SK-N-SH (cell line): ENCODE measurements around the gene PRKCH. TPM values are rescaled to one million over a fixed set of nuclear protein-coding genes. Genes with fewer than 3 reads are reported as not detected.

Experiments
- CTCF ChIA-PET: fragments of 300-600, 350-600 bp; formaldehyde crosslinking; extraction: SDS; loops from one replicate; lab custom pipeline; 2021; lab: Yijun Ruan, JAX
- POLR2A ChIA-PET: fragments of 350-600 bp; sonication (Branson Sonifier 250); formaldehyde crosslinking; extraction: SDS; loops from one replicate; lab custom pipeline; 2020; ENCODE audit warnings: antibody characterized with exemption, inconsistent platforms; lab: Yijun Ruan, JAX
- DNase-seq: peaks from one replicate; pipeline ENCODE4 v3.0.0; 2012
- H2AFZ ChIP-seq: fragments of 200-600 bp; sonication (generic); 2 replicates; pipeline ENCODE4 v1.8.1; 2016; ENCODE audit warnings: antibody characterized with exemption, mild to moderate bottlenecking, low read depth
- H3F3A ChIP-seq: fragments of 200-600 bp; sonication (generic); replicated peaks from 2 replicates; pipeline ENCODE3; 2016; ENCODE audit warnings: antibody characterized with exemption, mild to moderate bottlenecking; ENCODE audit not compliant: insufficient read depth
- H3K27ac ChIP-seq, 2 experiments: fragments of 200-500 bp in 1 of 2; fragments of 200-600 bp in 1 of 2; sonication (Bioruptor generic) in 1 of 2; sonication (generic), shearing (Covaris generic) in 1 of 2; 2 replicates each; pipeline versions ENCODE4 v1.5.1 to v1.6.1; 2014 to 2016; ENCODE audit warnings: low read depth in 2 of 2, inconsistent platforms in 1 of 2, low read length in 1 of 2, mild to moderate bottlenecking in 1 of 2, mixed read lengths in 1 of 2
- H3K27me3 ChIP-seq: fragments of 200-600 bp; sonication (generic), shearing (Covaris generic); 2 replicates; pipeline ENCODE4 v1.6.1; 2016; ENCODE audit warnings: mixed run types; ENCODE audit not compliant: insufficient read depth
- H3K36me3 ChIP-seq, 2 experiments: fragments of 200-500 bp in 1 of 2; fragments of 200-600 bp in 1 of 2; sonication (Bioruptor generic) in 1 of 2; sonication (generic) in 1 of 2; replicated peaks in 1 of 2; 2 replicates each; pipeline versions ENCODE3 to v1.5.1; 2014 to 2016; ENCODE audit warnings: low read length in 1 of 2, mild to moderate bottlenecking in 1 of 2; ENCODE audit not compliant: insufficient read depth in 2 of 2, control insufficient read depth in 1 of 2
- H3K4me1 ChIP-seq, 2 experiments: fragments of 200-500 bp in 1 of 2; fragments of 200-600 bp in 1 of 2; sonication (Bioruptor generic) in 1 of 2; sonication (generic), shearing (Covaris generic) in 1 of 2; 2 replicates each; pipeline versions ENCODE4 v1.5.1 to v1.6.1; 2014 to 2016; ENCODE audit warnings: low read depth in 1 of 2, low read length in 1 of 2, mixed run types in 1 of 2; ENCODE audit not compliant: insufficient read depth in 2 of 2, control insufficient read depth in 1 of 2
- H3K4me2 ChIP-seq: fragments of 200-600 bp; sonication (generic), shearing (Covaris generic); 2 replicates; pipeline ENCODE4 v1.6.1; 2017; ENCODE audit warnings: mixed run types
- H3K4me3 ChIP-seq, 2 experiments: fragments of 200-500 bp in 1 of 2; fragments of 200-600 bp in 1 of 2; sonication (Bioruptor generic) in 1 of 2; sonication (generic), shearing (Covaris generic) in 1 of 2; 2 replicates each; pipeline versions ENCODE4 v1.5.1 to v1.8.1; 2014 to 2016; ENCODE audit warnings: low read depth in 2 of 2, inconsistent platforms in 1 of 2, low read length in 1 of 2, mild to moderate bottlenecking in 1 of 2, mixed read lengths in 1 of 2, moderate library complexity in 1 of 2
- H3K79me2 ChIP-seq: fragments of 200-600 bp; sonication (generic); 2 replicates; pipeline ENCODE4 v1.8.1; 2017; ENCODE audit warnings: mild to moderate bottlenecking; ENCODE audit not compliant: insufficient read depth
- H3K9ac ChIP-seq: fragments of 200-600 bp; sonication (generic); 2 replicates; pipeline ENCODE4 v1.6.1; 2017; ENCODE audit warnings: mixed run types
- H3K9me2 ChIP-seq: fragments of 200-600 bp; sonication (generic); 2 replicates; pipeline ENCODE4 v1.6.1; 2017; ENCODE audit warnings: mixed run types
- H3K9me3 ChIP-seq: fragments of 200-600 bp; sonication (generic); 2 replicates; pipeline ENCODE4 v1.6.1; 2017; ENCODE audit warnings: mixed run types, mild to moderate bottlenecking, moderate library complexity
- H4K20me1 ChIP-seq: fragments of 200-600 bp; sonication (generic); 2 replicates; pipeline ENCODE4 v1.6.1; 2017; ENCODE audit warnings: mild to moderate bottlenecking, mixed run types; ENCODE audit not compliant: insufficient read depth
- ELF1 ChIP-seq: IDR thresholded peaks from 2 replicates; pipeline ENCODE4 v1.4.0; 2012
- EP300 ChIP-seq, 2 experiments: IDR thresholded peaks; 2 replicates each; pipeline versions ENCODE4 v1.4.0 to v1.6.1; 2012; ENCODE audit warnings: borderline replicate concordance in 1 of 2, low read depth in 1 of 2, low read length in 1 of 2
- EZH2phosphoT487 ChIP-seq: fragments of 200-600 bp; sonication (generic); IDR thresholded peaks from 2 replicates; pipeline ENCODE4 v1.6.1; 2017; ENCODE audit warnings: low read depth, mixed run types, mild to moderate bottlenecking, antibody characterized with exemption, moderate library complexity, borderline replicate concordance
- FOSL2 ChIP-seq: IDR thresholded peaks from 2 replicates; pipeline ENCODE4 v1.4.0; 2012; ENCODE audit warnings: low read depth, mild to moderate bottlenecking, moderate library complexity, borderline replicate concordance
- FOXM1 ChIP-seq: IDR thresholded peaks from 2 replicates; pipeline ENCODE4 v1.4.0; 2012; ENCODE audit warnings: low read depth, mild to moderate bottlenecking
- GABPA ChIP-seq: IDR thresholded peaks from 2 replicates; pipeline ENCODE4 v1.4.0; 2012; ENCODE audit warnings: low read depth, mild to moderate bottlenecking
- GATA2 ChIP-seq: sonication (generic); formaldehyde crosslinking; IDR thresholded peaks from 2 replicates; pipeline ENCODE4 v1.5.0; 2020; ENCODE audit warnings: mild to moderate bottlenecking, missing genetic modification reagents
- IRF3 ChIP-seq: fragments of 150-350 bp; IDR thresholded peaks from 2 replicates; pipeline ENCODE4 v1.6.1; 2016; ENCODE audit warnings: mild to moderate bottlenecking, low read depth, low read length
- JUND ChIP-seq: IDR thresholded peaks from 2 replicates; pipeline ENCODE4 v1.4.0; 2012
- MAX ChIP-seq: IDR thresholded peaks from 2 replicates; pipeline ENCODE4 v1.4.0; 2012; ENCODE audit warnings: low read depth
- MEF2A ChIP-seq: IDR thresholded peaks from 2 replicates; pipeline ENCODE4 v1.4.0; 2012; ENCODE audit warnings: low read depth, borderline replicate concordance
- MXI1 ChIP-seq: IDR thresholded peaks from 2 replicates; pipeline ENCODE4 v1.6.1; 2012; ENCODE audit warnings: mild to moderate bottlenecking, low read depth, low read length, improper control_type of control experiment
- NFIC ChIP-seq: IDR thresholded peaks from 2 replicates; pipeline ENCODE4 v1.4.0; 2012; ENCODE audit warnings: borderline replicate concordance
- RAD21 ChIP-seq: IDR thresholded peaks from 2 replicates; pipeline ENCODE4 v1.6.1; 2012; ENCODE audit warnings: mild to moderate bottlenecking, low read length
- RCOR1 ChIP-seq: fragments of 150-350 bp; IDR thresholded peaks from 2 replicates; pipeline ENCODE4 v1.6.1; 2017; ENCODE audit warnings: antibody characterized with exemption, low read length
- SIN3A ChIP-seq: IDR thresholded peaks from 2 replicates; pipeline ENCODE4 v1.6.1; 2012; ENCODE audit warnings: low read depth, mild to moderate bottlenecking, low read length, moderate library complexity, borderline replicate concordance
- TEAD4 ChIP-seq: IDR thresholded peaks from 2 replicates; pipeline ENCODE4 v1.4.0; 2012; ENCODE audit warnings: mild to moderate bottlenecking, borderline replicate concordance; ENCODE audit not compliant: insufficient read depth
- USF1 ChIP-seq: IDR thresholded peaks from 2 replicates; pipeline ENCODE4 v1.4.0; 2012; ENCODE audit warnings: low read depth, borderline replicate concordance
- USF2 ChIP-seq: fragments of 150-350 bp; IDR thresholded peaks from 2 replicates; pipeline ENCODE4 v1.6.1; 2017; ENCODE audit warnings: antibody characterized with exemption, low read length, low read depth, borderline replicate concordance
- YY1 ChIP-seq: IDR thresholded peaks from 2 replicates; pipeline ENCODE4 v1.4.0; 2012; ENCODE audit warnings: low read depth, mild to moderate bottlenecking
- WGBS: methylation state at CpG from one replicate; pipeline ENCODE4 v1.1.6; 2017; ENCODE audit warnings: low lambda C conversion rate; 5-methylcytosine and 5-hydroxymethylcytosine counted together
- polyA plus RNA-seq, 3 experiments: library from polyadenylated mRNA; depleted of rRNA; stranded (reverse); fragments of >200 nt; gene quantifications; 2 replicates each; pipeline ENCODE4 v1.2.3, GENCODE V29; 2012

Gene PRKCH
- polyA plus RNA-seq, 1 of the 3 experiments (the other 2 are of a cell fraction) = 4.2 TPM

GRCh38 chr14:61556455-61556854 is 235.1 kb downstream of the PRKCH start:
- Histone ChIP-seq H3K27me3 (no peaks in the 10 kb centered on the region), H4K20me1 (no peaks in the 10 kb centered on the region), H3K4me2 (no peak overlapping the region), H3K9ac (no peak overlapping the region), H3F3A (peaks cover 17% of the 10 kb centered on the region), H2AFZ (no peak overlapping the region), H3K4me3 (no peak overlapping the region), H3K36me3 (no peaks in the 10 kb centered on the region), H3K79me2 (no peaks in the 10 kb centered on the region), H3K27ac (no peak overlapping the region), H3K9me2 (no peaks in the 10 kb centered on the region), H3K4me1 (peaks cover 19 to 33% of the 10 kb centered on the region in 2 experiments), H3K9me3 (no peaks in the 10 kb centered on the region)
- WGBS = 91% methylated on average over 4 of the region's 4 CpGs
- TF ChIP-seq RAD21 = no peak
- no peak for TF ChIP-seq RCOR1
- TF ChIP-seq USF1 = no peak
- TF ChIP-seq NFIC = no peak
- no peak for TF ChIP-seq USF2
- TF ChIP-seq MAX = no peak
- no peak for TF ChIP-seq FOSL2
- TF ChIP-seq IRF3 = no peak
- no peak for TF ChIP-seq GATA2
- no peak for TF ChIP-seq FOXM1
- TF ChIP-seq TEAD4 = no peak
- TF ChIP-seq MEF2A = no peak
- TF ChIP-seq MXI1 = no peak
- TF ChIP-seq GABPA = no peak
- POLR2A ChIA-PET = interaction anchor here (0.7 kb wide), 1 partner anchor 78 kb away, joined by 3 read pairs; no protein-coding TSS in a partner anchor
- CTCF ChIA-PET = no interaction called here
- no peak for DNase-seq

- H3K9me2 ChIP-seq = no peaks in the 10 kb centered on the region
- no peaks in the 10 kb centered on the region for H3K36me3 ChIP-seq
- ChIA-PET POLR2A (interaction anchor here (0.7 kb wide), 1 partner anchor 79 kb away, joined by 3 read pairs; no protein-coding TSS in a partner anchor), CTCF (no interaction called here)
- TF ChIP-seq GATA2 (no peak), RCOR1 (no peak), TEAD4 (no peak), ELF1 (no peak), SIN3A (no peak), IRF3 (no peak), JUND (no peak), EZH2phosphoT487 (no peak), YY1 (no peak), EP300 (IDR thresholded peaks at IDR 0.05; ENCODE audit: borderline replicate concordance in 1 of 2, low read depth in 1 of 2, low read length in 1 of 2) (no peak), FOXM1 (no peak)
- no peak overlapping the region for H3K4me2 ChIP-seq
- no peak overlapping the region for H3K27ac ChIP-seq
- no peaks in the 10 kb centered on the region for H3K9me3 ChIP-seq
- WGBS = 86% methylated on average over 2 of the region's 2 CpGs
- peaks cover 27 to 39% of the 10 kb centered on the region in 2 experiments for H3K4me1 ChIP-seq
- H2AFZ ChIP-seq = no peak overlapping the region
- no peaks in the 10 kb centered on the region for H3K79me2 ChIP-seq
- H4K20me1 ChIP-seq = no peaks in the 10 kb centered on the region
- no peaks in the 10 kb centered on the region for H3K27me3 ChIP-seq
- H3F3A ChIP-seq = peaks cover 23% of the 10 kb centered on the region
- H3K9ac ChIP-seq = no peak overlapping the region
- H3K4me3 ChIP-seq = no peak overlapping the region
- no peak for DNase-seq
Measured at GRCh38 chr14:61557262-61557661, 235.9 kb downstream of the PRKCH start.
